ENCODE results near the gene ARHGEF37.

Gene ARHGEF37

GRCh38 chr5:149628846-149629388 is 47.6 kb downstream of the ARHGEF37 start:
- DNase-seq (ENCODE audit: low read depth) = no peak

- DNase-seq (ENCODE audit: low read depth) = no peak
Measured at GRCh38 chr5:149629421-149629820, 48.1 kb downstream of the ARHGEF37 start.

- no peak for DNase-seq (ENCODE audit: low read depth)
Measured at GRCh38 chr5:149630337-149630736, 49.0 kb downstream of the ARHGEF37 start.

GRCh38 chr5:149631506-149631905 is 50.2 kb downstream of the ARHGEF37 start:
- no peak for DNase-seq (ENCODE audit: low read depth)

GRCh38 chr5:149632311-149633251 is 51.3 kb downstream of the ARHGEF37 start:
- no peak for DNase-seq (ENCODE audit: low read depth)

GRCh38 chr5:149633476-149634350 is 52.4 kb downstream of the ARHGEF37 start:
- no peak for DNase-seq (ENCODE audit: low read depth)

GRCh38 chr5:149635394-149635793 is 54.1 kb downstream of the ARHGEF37 start:
- no peak for DNase-seq (ENCODE audit: low read depth)

GRCh38 chr5:149636191-149636860 is 55.0 kb downstream of the ARHGEF37 start:
- DNase-seq (ENCODE audit: low read depth) = no peak

GRCh38 chr5:149636861-149637246 is 55.6 kb downstream of the ARHGEF37 start:
- DNase-seq (ENCODE audit: low read depth) = no peak

- DNase-seq (ENCODE audit: low read depth) = no peak
Measured at GRCh38 chr5:149638136-149638535, 56.8 kb downstream of the ARHGEF37 start.

- no peak for DNase-seq (ENCODE audit: low read depth)
Measured at GRCh38 chr5:149638546-149639241, 57.4 kb downstream of the ARHGEF37 start.

GRCh38 chr5:149639737-149640136 is 58.4 kb downstream of the ARHGEF37 start:
- DNase-seq (ENCODE audit: low read depth) = no peak

GRCh38 chr5:149640350-149640999 is 59.2 kb downstream of the ARHGEF37 start:
- DNase-seq (ENCODE audit: low read depth) = no peak

GRCh38 chr5:149641000-149641576 is 59.8 kb downstream of the ARHGEF37 start:
- DNase-seq (ENCODE audit: low read depth) = no peak

GRCh38 chr5:149641600-149641999 is 60.3 kb downstream of the ARHGEF37 start:
- no peak for DNase-seq (ENCODE audit: low read depth)

GRCh38 chr5:149643781-149644180 is 62.5 kb downstream of the ARHGEF37 start:
- DNase-seq (ENCODE audit: low read depth) = no peak

GRCh38 chr5:149644629-149645028 is 63.3 kb downstream of the ARHGEF37 start:
- no peak for DNase-seq (ENCODE audit: low read depth)

- no peak for DNase-seq (ENCODE audit: low read depth)
Measured at GRCh38 chr5:149645236-149645635, 63.9 kb downstream of the ARHGEF37 start.

GRCh38 chr5:149645725-149646124 is 64.4 kb downstream of the ARHGEF37 start:
- DNase-seq (ENCODE audit: low read depth) = no peak

GRCh38 chr5:149646564-149646963 is 65.3 kb downstream of the ARHGEF37 start:
- no peak for DNase-seq (ENCODE audit: low read depth)
